MM.1S (cell line): ENCODE results near the gene SHCBP1.

Experiments
- EZH2 ChIP-seq: fragments of 300-600 bp; sonication (generic); optimal IDR thresholded peaks from 2 replicates; pipeline ENCODE3; 2017; ENCODE audit warnings: low read depth, mild to moderate bottlenecking, antibody characterized with exemption, low read length, mixed read lengths
- EZH2phosphoT487 ChIP-seq: fragments of 300-600 bp; sonication (generic); IDR thresholded peaks from 2 replicates; pipeline ENCODE4 v1.6.1; 2018; ENCODE audit warnings: antibody characterized with exemption, low read length
- TF ChIP-seq, protein P1 (sequence below): fragments of 300-600 bp; sonication (generic); IDR thresholded peaks from 2 replicates; pipeline ENCODE4 v1.5.1; 2016; ENCODE audit warnings: antibody characterized with exemption, low read length, mixed read lengths

DNA sequence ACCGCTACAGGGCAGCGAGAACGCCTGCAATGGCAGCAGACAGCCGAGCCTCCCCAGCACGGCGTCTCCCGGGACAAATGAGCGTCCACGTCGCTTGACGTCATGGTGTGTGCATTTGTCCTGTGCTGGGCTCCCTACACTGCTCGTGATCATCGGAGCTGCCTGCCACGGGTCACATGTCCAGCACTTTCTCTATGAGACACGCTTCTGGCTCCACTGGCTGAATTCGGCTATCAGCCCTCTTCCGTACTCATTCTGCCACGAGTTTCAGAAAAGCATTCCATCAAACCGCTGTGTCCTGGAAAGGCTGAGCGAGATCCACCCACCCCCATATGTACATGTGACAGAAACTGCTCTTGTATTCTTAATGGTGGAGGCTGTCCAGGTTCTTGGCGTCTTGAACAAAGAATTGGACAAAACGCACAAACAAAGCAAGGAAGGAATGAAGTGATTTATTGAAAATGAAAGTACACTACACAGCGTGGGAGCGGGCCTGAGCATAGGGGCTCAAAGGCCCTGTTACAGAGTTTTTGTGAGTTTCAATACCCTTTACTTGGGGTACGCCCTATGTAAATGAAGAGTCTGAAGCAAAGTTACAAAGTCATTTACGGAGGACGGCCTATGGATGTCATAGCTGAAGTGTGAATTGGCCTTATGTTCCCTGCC is 28.5 kb upstream of the SHCBP1 start:
- TF ChIP-seq, protein P1, sequence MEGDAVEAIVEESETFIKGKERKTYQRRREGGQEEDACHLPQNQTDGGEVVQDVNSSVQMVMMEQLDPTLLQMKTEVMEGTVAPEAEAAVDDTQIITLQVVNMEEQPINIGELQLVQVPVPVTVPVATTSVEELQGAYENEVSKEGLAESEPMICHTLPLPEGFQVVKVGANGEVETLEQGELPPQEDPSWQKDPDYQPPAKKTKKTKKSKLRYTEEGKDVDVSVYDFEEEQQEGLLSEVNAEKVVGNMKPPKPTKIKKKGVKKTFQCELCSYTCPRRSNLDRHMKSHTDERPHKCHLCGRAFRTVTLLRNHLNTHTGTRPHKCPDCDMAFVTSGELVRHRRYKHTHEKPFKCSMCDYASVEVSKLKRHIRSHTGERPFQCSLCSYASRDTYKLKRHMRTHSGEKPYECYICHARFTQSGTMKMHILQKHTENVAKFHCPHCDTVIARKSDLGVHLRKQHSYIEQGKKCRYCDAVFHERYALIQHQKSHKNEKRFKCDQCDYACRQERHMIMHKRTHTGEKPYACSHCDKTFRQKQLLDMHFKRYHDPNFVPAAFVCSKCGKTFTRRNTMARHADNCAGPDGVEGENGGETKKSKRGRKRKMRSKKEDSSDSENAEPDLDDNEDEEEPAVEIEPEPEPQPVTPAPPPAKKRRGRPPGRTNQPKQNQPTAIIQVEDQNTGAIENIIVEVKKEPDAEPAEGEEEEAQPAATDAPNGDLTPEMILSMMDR: no peak
- TF ChIP-seq EZH2 (no peak), EZH2phosphoT487 (no peak)
